ENCODE measurements around the gene TCP11L2.

TCP11L2 gene

DNA sequence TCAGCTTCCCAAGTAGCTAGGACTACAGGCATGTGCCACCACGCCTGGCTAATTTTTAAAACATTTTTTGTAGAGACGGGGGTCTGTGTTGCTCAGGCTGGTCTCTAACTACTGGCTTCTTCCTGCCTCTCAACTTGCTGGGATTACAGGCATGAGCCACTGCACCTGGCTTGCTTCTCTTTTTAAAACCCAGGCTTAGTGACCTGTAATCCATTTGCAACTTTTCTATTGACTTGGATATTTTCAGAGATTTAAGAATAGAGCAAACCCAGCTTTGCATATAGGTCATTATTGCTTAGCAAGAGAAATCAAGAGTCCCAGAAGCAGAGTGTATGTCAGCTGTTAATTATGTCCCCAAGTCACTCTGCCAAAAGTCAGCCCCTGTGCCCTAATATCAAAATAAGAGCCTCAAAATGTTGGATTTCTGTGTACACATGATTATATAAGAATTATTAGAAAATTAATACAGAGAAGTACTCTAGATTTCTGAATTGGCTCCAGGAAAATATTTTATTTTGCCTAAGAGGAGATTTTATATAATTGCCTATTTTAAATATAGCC, 24.9 kb downstream of the TCP11L2 start:
- no peaks in the 10 kb centered on the region for H3K4me1 ChIP-seq (ENCODE audit: insufficient read depth, low read length, poor library complexity, severe bottlenecking)
- no peaks in the 10 kb centered on the region for H3K9me2 ChIP-seq (replicated peaks; ENCODE audit: low read depth, low read length)
- no peaks in the 10 kb centered on the region for H3K79me2 ChIP-seq (ENCODE audit: insufficient read depth, low read length)
- no peaks in the 10 kb centered on the region for H4K20me1 ChIP-seq (ENCODE audit: insufficient read depth, low read length, poor library complexity, severe bottlenecking)
- no peaks in the 10 kb centered on the region for H3K36me3 ChIP-seq (ENCODE audit: insufficient read depth, low read length)
- H2AFZ ChIP-seq (ENCODE audit: low read length), result no peak overlapping the region
- H3K27me3 ChIP-seq (ENCODE audit: insufficient read depth, low read length, poor library complexity, severe bottlenecking), result no peaks in the 10 kb centered on the region
- no peak overlapping the region for H3K4me3 ChIP-seq (ENCODE audit: low read length, poor library complexity, severe bottlenecking)
- TF ChIP-seq, protein P1, sequence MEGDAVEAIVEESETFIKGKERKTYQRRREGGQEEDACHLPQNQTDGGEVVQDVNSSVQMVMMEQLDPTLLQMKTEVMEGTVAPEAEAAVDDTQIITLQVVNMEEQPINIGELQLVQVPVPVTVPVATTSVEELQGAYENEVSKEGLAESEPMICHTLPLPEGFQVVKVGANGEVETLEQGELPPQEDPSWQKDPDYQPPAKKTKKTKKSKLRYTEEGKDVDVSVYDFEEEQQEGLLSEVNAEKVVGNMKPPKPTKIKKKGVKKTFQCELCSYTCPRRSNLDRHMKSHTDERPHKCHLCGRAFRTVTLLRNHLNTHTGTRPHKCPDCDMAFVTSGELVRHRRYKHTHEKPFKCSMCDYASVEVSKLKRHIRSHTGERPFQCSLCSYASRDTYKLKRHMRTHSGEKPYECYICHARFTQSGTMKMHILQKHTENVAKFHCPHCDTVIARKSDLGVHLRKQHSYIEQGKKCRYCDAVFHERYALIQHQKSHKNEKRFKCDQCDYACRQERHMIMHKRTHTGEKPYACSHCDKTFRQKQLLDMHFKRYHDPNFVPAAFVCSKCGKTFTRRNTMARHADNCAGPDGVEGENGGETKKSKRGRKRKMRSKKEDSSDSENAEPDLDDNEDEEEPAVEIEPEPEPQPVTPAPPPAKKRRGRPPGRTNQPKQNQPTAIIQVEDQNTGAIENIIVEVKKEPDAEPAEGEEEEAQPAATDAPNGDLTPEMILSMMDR (conservative IDR thresholded peaks at IDR 0.05; ENCODE audit: low read length), result no peak
- TF ChIP-seq EZH2phosphoT487 (IDR thresholded peaks at IDR 0.05; ENCODE audit: borderline replicate concordance), result no peak
- H3K9ac ChIP-seq (ENCODE audit: low read depth, low read length, poor library complexity, severe bottlenecking), result no peak overlapping the region
- H3K4me2 ChIP-seq (ENCODE audit: low read depth, low read length, poor library complexity, severe bottlenecking), result no peak overlapping the region
- H3K9me3 ChIP-seq (ENCODE audit: insufficient read depth, low read depth, low read length), result no peaks in the 10 kb centered on the region
- H3F3A ChIP-seq (ENCODE audit: low read depth), result no peaks in the 10 kb centered on the region

DNA sequence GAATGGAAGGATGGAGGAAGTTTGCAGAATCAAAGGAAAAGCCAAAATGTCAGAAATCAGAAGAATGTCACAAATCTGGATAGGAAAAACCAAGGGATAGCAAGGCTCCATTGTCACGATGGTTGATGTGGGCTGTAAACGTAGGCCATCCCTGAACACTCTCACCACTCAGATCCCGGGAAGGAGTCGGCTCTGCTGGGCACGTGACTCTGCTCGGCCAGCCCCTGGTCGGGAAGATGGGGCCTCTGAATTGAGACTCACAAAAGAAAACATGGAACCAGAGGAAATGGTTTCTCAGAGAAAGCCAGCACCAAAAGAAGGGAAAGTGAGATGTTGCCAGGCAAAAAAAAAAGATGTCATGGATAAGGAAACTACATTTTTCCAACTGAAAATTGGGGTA, 26.2 kb downstream of the TCP11L2 start:
- Histone ChIP-seq H3K27me3 (ENCODE audit: insufficient read depth, low read length, poor library complexity, severe bottlenecking) (no peaks in the 10 kb centered on the region), H3K4me1 (ENCODE audit: insufficient read depth, low read length, poor library complexity, severe bottlenecking) (no peaks in the 10 kb centered on the region), H2AFZ (ENCODE audit: low read length) (no peak overlapping the region), H3K9me2 (replicated peaks; ENCODE audit: low read depth, low read length) (no peaks in the 10 kb centered on the region), H3K4me3 (ENCODE audit: low read length, poor library complexity, severe bottlenecking) (no peak overlapping the region), H3K4me2 (ENCODE audit: low read depth, low read length, poor library complexity, severe bottlenecking) (no peak overlapping the region), H3K79me2 (ENCODE audit: insufficient read depth, low read length) (no peaks in the 10 kb centered on the region), H4K20me1 (ENCODE audit: insufficient read depth, low read length, poor library complexity, severe bottlenecking) (no peaks in the 10 kb centered on the region), H3K36me3 (ENCODE audit: insufficient read depth, low read length) (no peaks in the 10 kb centered on the region), H3K9ac (ENCODE audit: low read depth, low read length, poor library complexity, severe bottlenecking) (no peak overlapping the region), H3F3A (ENCODE audit: low read depth) (no peaks in the 10 kb centered on the region), H3K9me3 (ENCODE audit: insufficient read depth, low read depth, low read length) (no peaks in the 10 kb centered on the region)
- no peak for TF ChIP-seq EZH2phosphoT487 (IDR thresholded peaks at IDR 0.05; ENCODE audit: borderline replicate concordance)
- TF ChIP-seq, protein P1 (conservative IDR thresholded peaks at IDR 0.05; ENCODE audit: low read length), result no peak

DNA sequence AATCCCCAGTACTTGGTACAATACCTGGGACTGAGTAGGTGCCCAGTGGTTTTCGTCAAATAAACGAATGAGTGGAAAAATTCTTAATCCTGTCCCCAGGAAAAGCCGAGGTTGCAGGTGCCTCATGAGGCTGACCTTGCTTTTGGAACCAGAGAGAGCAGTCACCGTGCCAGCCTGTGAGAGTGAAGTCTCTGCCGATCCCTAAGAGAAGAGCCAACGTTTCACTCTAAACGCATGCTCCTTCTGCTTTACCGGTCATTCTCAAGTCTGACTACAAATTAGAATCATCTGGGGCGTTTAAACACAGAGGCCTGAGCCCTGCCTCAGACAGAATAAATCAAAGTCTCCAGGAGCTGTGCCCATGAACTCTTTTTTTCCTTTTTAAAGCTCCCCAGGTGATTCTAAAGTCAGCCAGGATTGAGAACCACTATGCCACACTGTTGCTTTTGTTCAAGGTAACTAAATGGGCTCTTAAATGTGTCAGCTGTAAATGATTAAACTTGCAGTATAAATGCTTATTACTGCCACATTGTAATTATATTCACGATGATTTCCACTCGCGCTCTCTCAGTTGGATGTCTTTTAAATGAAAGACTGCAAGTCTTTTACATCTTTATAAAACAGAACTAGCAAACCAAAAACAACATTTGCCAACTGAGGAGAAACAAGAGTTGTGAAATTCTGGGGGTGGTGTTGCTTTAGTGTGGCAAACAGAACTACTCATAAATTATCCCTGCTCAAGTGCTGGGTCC, 26.9 kb downstream of the TCP11L2 start:
- no peaks in the 10 kb centered on the region for H3K9me2 ChIP-seq (replicated peaks; ENCODE audit: low read depth, low read length)
- H3F3A ChIP-seq (ENCODE audit: low read depth), result no peaks in the 10 kb centered on the region
- H2AFZ ChIP-seq (ENCODE audit: low read length), result no peak overlapping the region
- no peaks in the 10 kb centered on the region for H3K4me1 ChIP-seq (ENCODE audit: insufficient read depth, low read length, poor library complexity, severe bottlenecking)
- H3K4me2 ChIP-seq (ENCODE audit: low read depth, low read length, poor library complexity, severe bottlenecking), result no peak overlapping the region
- H3K27me3 ChIP-seq (ENCODE audit: insufficient read depth, low read length, poor library complexity, severe bottlenecking), result no peaks in the 10 kb centered on the region
- TF ChIP-seq EZH2phosphoT487 (IDR thresholded peaks at IDR 0.05; ENCODE audit: borderline replicate concordance), result no peak
- TF ChIP-seq, protein P1 (conservative IDR thresholded peaks at IDR 0.05; ENCODE audit: low read length), result no peak
- no peaks in the 10 kb centered on the region for H4K20me1 ChIP-seq (ENCODE audit: insufficient read depth, low read length, poor library complexity, severe bottlenecking)
- no peaks in the 10 kb centered on the region for H3K9me3 ChIP-seq (ENCODE audit: insufficient read depth, low read depth, low read length)
- H3K4me3 ChIP-seq (ENCODE audit: low read length, poor library complexity, severe bottlenecking), result no peak overlapping the region
- no peaks in the 10 kb centered on the region for H3K36me3 ChIP-seq (ENCODE audit: insufficient read depth, low read length)
- no peak overlapping the region for H3K9ac ChIP-seq (ENCODE audit: low read depth, low read length, poor library complexity, severe bottlenecking)
- H3K79me2 ChIP-seq (ENCODE audit: insufficient read depth, low read length), result no peaks in the 10 kb centered on the region

Measured in Loucy (cell line).